ENCODE measurements around the gene LEF1.

The LEF1 gene

GRCh38 chr4:108209489-108209888 is 40.8 kb upstream of the LEF1 start:
- in situ Hi-C loops (cut with MboI; ENCODE audit: low sequenced_read_pairs, unreplicated experiment): no loop called here
- TF ChIP-seq, protein P1, sequence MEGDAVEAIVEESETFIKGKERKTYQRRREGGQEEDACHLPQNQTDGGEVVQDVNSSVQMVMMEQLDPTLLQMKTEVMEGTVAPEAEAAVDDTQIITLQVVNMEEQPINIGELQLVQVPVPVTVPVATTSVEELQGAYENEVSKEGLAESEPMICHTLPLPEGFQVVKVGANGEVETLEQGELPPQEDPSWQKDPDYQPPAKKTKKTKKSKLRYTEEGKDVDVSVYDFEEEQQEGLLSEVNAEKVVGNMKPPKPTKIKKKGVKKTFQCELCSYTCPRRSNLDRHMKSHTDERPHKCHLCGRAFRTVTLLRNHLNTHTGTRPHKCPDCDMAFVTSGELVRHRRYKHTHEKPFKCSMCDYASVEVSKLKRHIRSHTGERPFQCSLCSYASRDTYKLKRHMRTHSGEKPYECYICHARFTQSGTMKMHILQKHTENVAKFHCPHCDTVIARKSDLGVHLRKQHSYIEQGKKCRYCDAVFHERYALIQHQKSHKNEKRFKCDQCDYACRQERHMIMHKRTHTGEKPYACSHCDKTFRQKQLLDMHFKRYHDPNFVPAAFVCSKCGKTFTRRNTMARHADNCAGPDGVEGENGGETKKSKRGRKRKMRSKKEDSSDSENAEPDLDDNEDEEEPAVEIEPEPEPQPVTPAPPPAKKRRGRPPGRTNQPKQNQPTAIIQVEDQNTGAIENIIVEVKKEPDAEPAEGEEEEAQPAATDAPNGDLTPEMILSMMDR (IDR thresholded peaks at IDR 0.05; ENCODE audit: borderline replicate concordance, control extremely low read depth, extremely low read depth, insufficient read depth, missing control alignments): no peak
- no peak for DNase-seq (ENCODE audit: low spot score)

- DNase-seq (ENCODE audit: low spot score): no peak
- in situ Hi-C loops (cut with MboI; ENCODE audit: low sequenced_read_pairs, unreplicated experiment): no loop called here
- TF ChIP-seq, protein P1 (IDR thresholded peaks at IDR 0.05; ENCODE audit: borderline replicate concordance, control extremely low read depth, extremely low read depth, insufficient read depth, missing control alignments): no peak
Observed at GRCh38 chr4:108205859-108206258, 37.1 kb upstream of the LEF1 start.

DNA sequence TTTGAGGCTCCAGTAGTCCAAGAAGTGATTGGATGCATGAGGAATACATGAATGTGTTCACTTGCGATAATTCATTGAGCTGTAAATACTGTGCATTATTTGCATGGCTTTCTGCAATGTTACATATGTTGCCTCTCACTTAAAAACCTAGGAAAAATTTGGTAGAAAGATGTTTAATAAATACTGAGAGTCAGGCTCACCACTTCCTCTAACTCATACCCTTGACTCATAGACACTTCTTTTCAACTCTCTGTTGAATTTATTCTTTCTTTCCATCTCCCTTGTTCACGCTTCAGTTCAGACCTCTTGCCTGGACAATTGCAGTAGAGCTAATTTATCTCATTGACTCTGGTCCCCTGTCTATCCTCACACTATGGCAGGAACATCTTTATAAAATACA is 35.8 kb upstream of the LEF1 start:
- in situ Hi-C loops (cut with MboI; ENCODE audit: low sequenced_read_pairs, unreplicated experiment): no loop called here
- TF ChIP-seq, protein P1 (IDR thresholded peaks at IDR 0.05; ENCODE audit: borderline replicate concordance, control extremely low read depth, extremely low read depth, insufficient read depth, missing control alignments): no peak
- no peak for DNase-seq (ENCODE audit: low spot score)

GRCh38 chr4:108203377-108203776 is 34.6 kb upstream of the LEF1 start:
- in situ Hi-C loops (cut with MboI; ENCODE audit: low sequenced_read_pairs, unreplicated experiment): no loop called here

GRCh38 chr4:108201774-108202173 is 33.0 kb upstream of the LEF1 start:
- TF ChIP-seq, protein P1 (IDR thresholded peaks at IDR 0.05; ENCODE audit: borderline replicate concordance, control extremely low read depth, extremely low read depth, insufficient read depth, missing control alignments): no peak
- no peak for DNase-seq (ENCODE audit: low spot score)
- in situ Hi-C loops (cut with MboI; ENCODE audit: low sequenced_read_pairs, unreplicated experiment): no loop called here

More at GRCh38 chr4:108203377-108203776, 34.6 kb upstream of the LEF1 start:
- TF ChIP-seq, protein P1 (IDR thresholded peaks at IDR 0.05; ENCODE audit: borderline replicate concordance, control extremely low read depth, extremely low read depth, insufficient read depth, missing control alignments): no peak
- DNase-seq (ENCODE audit: low spot score): no peak

DNA sequence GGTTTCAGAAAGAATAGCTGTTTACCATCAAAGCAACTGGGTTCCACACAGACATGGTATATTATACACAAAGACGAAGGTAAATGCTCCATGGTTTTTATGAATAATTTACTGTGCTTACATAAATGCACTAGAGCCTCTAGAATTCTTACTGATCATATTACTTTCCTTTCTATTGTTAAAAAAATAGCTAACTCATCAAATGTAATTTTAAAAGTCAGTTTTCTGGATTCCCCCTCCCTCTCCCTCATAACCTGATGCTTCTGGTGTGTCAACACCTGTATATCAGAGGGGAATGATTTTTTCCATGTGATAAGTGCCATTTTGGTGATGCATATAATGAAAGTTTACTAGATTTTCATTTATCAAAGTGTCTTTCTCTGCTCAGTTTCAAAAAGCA is 31.1 kb upstream of the LEF1 start:
- in situ Hi-C loops (cut with MboI; ENCODE audit: low sequenced_read_pairs, unreplicated experiment): no loop called here
- TF ChIP-seq, protein P1 (IDR thresholded peaks at IDR 0.05; ENCODE audit: borderline replicate concordance, control extremely low read depth, extremely low read depth, insufficient read depth, missing control alignments): no peak
- DNase-seq (ENCODE audit: low spot score): no peak
